T-cell (primary cell): ENCODE data around the gene WNT7A. TPM values are rescaled to one million over a fixed set of nuclear protein-coding genes. Genes with fewer than 3 reads are reported as not detected.

Experiments
- ATAC-seq, 4 experiments: fragments of 200-7000 bp in 3 of 4; fragments of 150-1000 bp in 1 of 4; cut with Tn5 transposase; replicated peaks in 1 of 4; 1 replicate in 3 of 4; 2 replicates in 1 of 4; pipeline ENCODE4 v1.10.0; 2021; ENCODE audit warnings: moderate library complexity in 3 of 4, mild to moderate bottlenecking in 2 of 4, moderate number of reproducible peaks in 1 of 4
- CTCF ChIA-PET, 2 donors: fragments of 300-600 bp; sonication (Branson Sonifier 250); formaldehyde crosslinking; loops; one replicate each; lab custom pipeline; 2022; ENCODE audit warnings: antibody characterized with exemption in 2 of 2; lab: Charles Lee
- POLR2A ChIA-PET, 2 donors: fragments of 300-600 bp; sonication (Branson Sonifier 250); formaldehyde crosslinking; loops; one replicate each; lab custom pipeline; 2022; ENCODE audit warnings: antibody characterized with exemption in 2 of 2; lab: Charles Lee
- DNase-seq, 35 experiments: peaks; one replicate each; pipeline versions ENCODE4 v3.0.0 to v3.0.0-alpha.2; 2013 to 2023
- H3K27ac ChIP-seq: one replicate; pipeline ENCODE4 v1.5.1; 2013; ENCODE audit warnings: low read length
- H3K27me3 ChIP-seq, 2 experiments: replicated peaks in 1 of 2; 1 replicate in 1 of 2; 2 replicates in 1 of 2; pipeline versions ENCODE4 v1.6.1 to v1.7.0; 2013; ENCODE audit warnings: low read length in 1 of 2, mixed read lengths in 1 of 2; ENCODE audit not compliant: control insufficient read depth in 2 of 2, insufficient read depth in 2 of 2; ENCODE audit errors: extremely low read depth in 1 of 2
- H3K36me3 ChIP-seq, 2 donors: 1 replicate in 1 of 2; 2 replicates in 1 of 2; pipeline versions ENCODE4 v1.6.1 to v1.7.0; 2013; ENCODE audit warnings: low read length in 1 of 2; ENCODE audit not compliant: control insufficient read depth in 2 of 2, insufficient read depth in 1 of 2; ENCODE audit errors: extremely low read depth in 1 of 2
- H3K4me1 ChIP-seq, 2 experiments: 1 replicate in 1 of 2; 2 replicates in 1 of 2; pipeline versions ENCODE4 v1.6.1 to v1.7.0; 2013; ENCODE audit warnings: low read length in 2 of 2, mixed read lengths in 1 of 2; ENCODE audit not compliant: insufficient read depth in 2 of 2, control insufficient read depth in 1 of 2; ENCODE audit errors: extremely low read depth in 1 of 2
- H3K4me3 ChIP-seq, 2 donors: 1 replicate in 1 of 2; 2 replicates in 1 of 2; pipeline versions ENCODE4 v1.5.1 to v1.7.0; 2013; ENCODE audit warnings: mild to moderate bottlenecking in 2 of 2, low read length in 1 of 2, moderate library complexity in 1 of 2; ENCODE audit not compliant: control insufficient read depth in 1 of 2; ENCODE audit errors: extremely low read depth in 1 of 2
- H3K9me3 ChIP-seq: 2 replicates; pipeline ENCODE4 v1.7.0; 2013
- H3K27ac Mint-ChIP-seq, 2 donors: one replicate each; pipeline ENCODE4 v1.8.0; 2020 to 2021; ENCODE audit warnings: mild to moderate bottlenecking in 2 of 2, mixed read lengths in 2 of 2
- H3K27me3 Mint-ChIP-seq, 2 donors: one replicate each; pipeline ENCODE4 v1.8.0; 2021 to 2022; ENCODE audit warnings: mixed read lengths in 2 of 2
- H3K36me3 Mint-ChIP-seq: one replicate; pipeline ENCODE4 v1.8.0; 2021; ENCODE audit warnings: mixed read lengths
- H3K4me1 Mint-ChIP-seq, 3 donors: one replicate each; pipeline ENCODE4 v1.8.0; 2020 to 2022; ENCODE audit warnings: mixed read lengths in 3 of 3, mild to moderate bottlenecking in 1 of 3
- H3K4me3 Mint-ChIP-seq, 3 donors: one replicate each; pipeline ENCODE4 v1.8.0; 2020 to 2022; ENCODE audit warnings: mild to moderate bottlenecking in 3 of 3, mixed read lengths in 3 of 3, moderate library complexity in 3 of 3
- H3K9me3 Mint-ChIP-seq, 3 donors: one replicate each; pipeline ENCODE4 v1.8.0; 2020 to 2022; ENCODE audit warnings: mixed read lengths in 3 of 3
- WGBS: methylation state at CpG from one replicate; pipeline ENCODE4 v1.1.5; 2013; ENCODE audit warnings: missing lambda C conversion rate; ENCODE audit not compliant: insufficient coverage; 5-methylcytosine and 5-hydroxymethylcytosine counted together
- total RNA-seq, 35 experiments: library from RNA in 6 of 35; stranded (reverse) in 6 of 35; fragments of 120-200 nt in 1 of 35; gene quantifications; one replicate each; pipeline versions ENCODE4 v1.2.1 to v1.2.4 and lab custom pipeline; 2013 to 2026

Gene WNT7A
- total RNA-seq, 5 donors from 2014 or later (not counting 1 experiment from before 2014, with no cell fraction given) = 8.2 to 15.4 (median 11.7) TPM

DNA sequence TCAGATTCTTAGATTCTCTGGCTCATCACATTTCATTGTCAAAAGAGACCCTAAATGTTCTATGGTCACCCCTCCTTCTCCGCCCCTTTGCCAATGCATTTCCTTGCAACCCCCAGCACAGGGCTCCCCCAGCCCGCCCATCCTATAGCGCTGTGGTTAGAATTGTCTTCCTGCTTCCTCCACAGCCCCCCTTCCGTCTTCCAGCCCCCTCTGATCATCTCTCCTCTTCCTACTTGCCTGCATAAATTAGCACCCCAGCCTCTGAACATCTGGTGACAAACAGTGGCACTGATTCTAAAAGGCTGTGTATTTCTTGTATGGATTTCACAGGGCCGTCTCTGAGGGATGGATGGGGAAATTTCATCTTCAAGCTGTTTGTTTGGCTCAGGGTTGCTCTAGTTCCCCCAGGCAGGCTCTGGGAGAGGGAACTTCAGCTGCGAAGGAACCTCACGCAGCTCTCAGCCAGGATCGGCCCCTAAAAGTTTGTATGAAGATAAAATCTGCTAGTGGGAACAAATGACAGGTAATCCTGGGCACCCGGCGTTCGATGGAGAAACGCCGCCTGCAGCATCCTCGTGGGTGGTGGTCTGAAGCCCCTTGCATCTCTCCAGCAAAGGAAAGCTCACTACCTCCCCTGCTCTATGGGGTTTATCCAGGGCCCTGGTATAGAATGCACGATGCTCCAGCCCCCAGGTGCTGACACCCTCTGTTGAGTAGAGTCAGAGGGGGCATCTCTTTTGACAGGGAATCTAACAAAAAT, 83.0 kb downstream of the WNT7A start:
- H3K36me3 ChIP-seq = no peaks in the 10 kb centered on the region
- H3K9me3 ChIP-seq = no peaks in the 10 kb centered on the region
- H3K27me3 ChIP-seq = peaks cover 0 to 48% of the 10 kb centered on the region in 2 experiments
- no peak overlapping the region for H3K4me3 Mint-ChIP-seq
- POLR2A ChIA-PET = no interaction called here
- H3K27me3 Mint-ChIP-seq = peaks cover 3 to 18% of the 10 kb centered on the region in 2 donors
- no peak for ATAC-seq
- no peaks in the 10 kb centered on the region for H3K36me3 Mint-ChIP-seq
- H3K4me3 ChIP-seq = no peak overlapping the region
- 47% methylated on average over 11 of the region's 15 CpGs for WGBS
- peaks cover 0 to 4% of the 10 kb centered on the region in 2 experiments for H3K4me1 ChIP-seq
- no peak overlapping the region for H3K27ac ChIP-seq
- H3K27ac Mint-ChIP-seq = no peak overlapping the region
- DNase-seq = no peak
- H3K9me3 Mint-ChIP-seq = no peaks in the 10 kb centered on the region
- CTCF ChIA-PET = no interaction called here
- H3K4me1 Mint-ChIP-seq = peaks cover 0 to 10% (median 7%) of the 10 kb centered on the region in 3 donors

GRCh38 chr3:13795816-13796215, 84.1 kb downstream of the WNT7A start:
- Histone ChIP-seq H3K27me3 (peaks cover 0 to 50% of the 10 kb centered on the region in 2 experiments), H3K36me3 (no peaks in the 10 kb centered on the region), H3K27ac (no peak overlapping the region), H3K4me3 (no peak overlapping the region), H3K4me1 (peaks cover 0 to 4% of the 10 kb centered on the region in 2 experiments), H3K9me3 (no peaks in the 10 kb centered on the region)
- no peak for DNase-seq
- Mint-ChIP-seq H3K4me1 (peaks cover 0 to 10% (median 7%) of the 10 kb centered on the region in 3 donors), H3K27me3 (peaks cover 3 to 18% of the 10 kb centered on the region in 2 donors), H3K9me3 (no peaks in the 10 kb centered on the region), H3K36me3 (no peaks in the 10 kb centered on the region), H3K27ac (no peak overlapping the region), H3K4me3 (no peak overlapping the region)
- POLR2A ChIA-PET = interaction anchor here in 1 of 2 donors (0.6 kb wide), 1 partner anchor 847 kb away, joined by 3 read pairs; no protein-coding TSS in a partner anchor
- no peak for ATAC-seq
- CTCF ChIA-PET = no interaction called here
- 72% methylated on average over 17 of the region's 17 CpGs for WGBS

- H3K36me3 Mint-ChIP-seq = no peaks in the 10 kb centered on the region
- H3K27ac Mint-ChIP-seq = no peak overlapping the region
- H3K4me3 ChIP-seq = no peak overlapping the region
- no peak overlapping the region for H3K4me3 Mint-ChIP-seq
- ATAC-seq = no peak
- peaks cover 0 to 10% (median 7%) of the 10 kb centered on the region in 3 donors for H3K4me1 Mint-ChIP-seq
- no peak overlapping the region for H3K27ac ChIP-seq
- WGBS = 68% methylated on average over 4 of the region's 9 CpGs
- H3K4me1 ChIP-seq = peaks cover 0 to 4% of the 10 kb centered on the region in 2 experiments
- no peaks in the 10 kb centered on the region for H3K36me3 ChIP-seq
- CTCF ChIA-PET = no interaction called here
- peaks cover 0 to 49% of the 10 kb centered on the region in 2 experiments for H3K27me3 ChIP-seq
- H3K9me3 Mint-ChIP-seq = no peaks in the 10 kb centered on the region
- H3K27me3 Mint-ChIP-seq = peaks cover 3 to 19% of the 10 kb centered on the region in 2 donors
- H3K9me3 ChIP-seq = no peaks in the 10 kb centered on the region
- DNase-seq = no peak
- POLR2A ChIA-PET = no interaction called here
These were observed 85.5 kb downstream of the WNT7A start for GRCh38 chr3:13794322-13794721.

GRCh38 chr3:13793451-13793850, 86.4 kb downstream of the WNT7A start:
- DNase-seq = no peak
- Histone ChIP-seq H3K9me3 (no peaks in the 10 kb centered on the region), H3K27ac (no peak overlapping the region), H3K4me3 (no peak overlapping the region), H3K36me3 (no peaks in the 10 kb centered on the region), H3K27me3 (peaks cover 0 to 48% of the 10 kb centered on the region in 2 experiments), H3K4me1 (peaks cover 0 to 4% of the 10 kb centered on the region in 2 experiments)
- Mint-ChIP-seq H3K4me1 (peaks cover 0 to 10% (median 7%) of the 10 kb centered on the region in 3 donors), H3K27ac (no peak overlapping the region), H3K4me3 (no peak overlapping the region), H3K36me3 (no peaks in the 10 kb centered on the region), H3K9me3 (no peaks in the 10 kb centered on the region), H3K27me3 (peaks cover 3 to 24% of the 10 kb centered on the region in 2 donors)
- CTCF ChIA-PET = no interaction called here
- WGBS = 100% methylated on average over 6 of the region's 12 CpGs
- POLR2A ChIA-PET = no interaction called here
- no peak for ATAC-seq

DNA sequence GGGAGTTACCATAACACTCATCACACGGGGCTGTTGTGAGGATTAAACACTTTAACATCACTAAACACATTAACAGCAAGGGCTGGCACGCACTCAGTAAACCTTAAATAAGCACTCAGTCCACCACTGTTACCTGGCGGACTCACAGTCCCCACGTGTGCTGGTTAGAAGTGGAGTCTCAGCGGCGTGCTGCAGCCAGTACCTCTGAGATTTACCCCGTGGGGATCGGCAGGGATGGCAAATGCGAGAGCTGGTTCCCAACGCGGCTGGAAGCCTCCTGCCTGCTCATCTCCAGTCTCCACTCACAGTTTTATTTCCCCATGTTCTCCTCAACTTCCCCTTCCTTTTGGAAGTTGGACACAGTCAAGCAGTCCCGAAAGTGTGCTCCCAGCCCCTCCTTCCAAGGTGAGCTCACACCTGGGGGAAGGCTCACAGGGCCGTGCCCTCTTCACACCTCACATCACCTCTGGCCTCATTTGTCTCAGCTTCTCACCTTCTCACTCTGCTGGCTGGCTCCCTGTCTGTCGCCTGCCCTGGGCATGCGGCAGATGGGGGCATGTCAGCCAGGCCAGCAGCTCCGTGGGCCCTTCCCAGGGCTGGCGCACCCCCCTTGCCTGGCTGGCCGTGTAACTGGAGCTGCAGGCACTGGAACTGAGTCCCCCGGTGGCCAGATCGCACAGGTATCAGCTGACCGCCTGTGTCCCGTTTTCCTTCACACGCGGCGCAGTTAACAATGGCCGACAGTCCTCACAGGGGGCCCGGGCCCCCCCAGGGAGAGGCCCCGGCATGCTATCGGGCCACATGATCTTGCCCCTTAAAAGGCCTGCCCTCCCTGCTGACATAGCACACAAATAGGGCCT, 87.1 kb downstream of the WNT7A start:
- 86% methylated on average over 26 of the region's 29 CpGs for WGBS
- peaks cover 6 to 27% of the 10 kb centered on the region in 2 donors for H3K27me3 Mint-ChIP-seq
- Histone ChIP-seq H3K4me1 (peaks cover 0 to 4% of the 10 kb centered on the region in 2 experiments), H3K36me3 (no peaks in the 10 kb centered on the region), H3K27ac (no peak overlapping the region), H3K27me3 (peaks cover 0 to 53% of the 10 kb centered on the region in 2 experiments), H3K9me3 (no peaks in the 10 kb centered on the region), H3K4me3 (no peak overlapping the region)
- H3K4me3 Mint-ChIP-seq = no peak overlapping the region
- DNase-seq (no peak), ATAC-seq (no peak)
- POLR2A ChIA-PET = no interaction called here
- CTCF ChIA-PET = no interaction called here
- peaks cover 0 to 10% (median 7%) of the 10 kb centered on the region in 3 donors for H3K4me1 Mint-ChIP-seq
- H3K36me3 Mint-ChIP-seq = no peaks in the 10 kb centered on the region
- H3K27ac Mint-ChIP-seq = no peak overlapping the region
- H3K9me3 Mint-ChIP-seq = no peaks in the 10 kb centered on the region

DNA sequence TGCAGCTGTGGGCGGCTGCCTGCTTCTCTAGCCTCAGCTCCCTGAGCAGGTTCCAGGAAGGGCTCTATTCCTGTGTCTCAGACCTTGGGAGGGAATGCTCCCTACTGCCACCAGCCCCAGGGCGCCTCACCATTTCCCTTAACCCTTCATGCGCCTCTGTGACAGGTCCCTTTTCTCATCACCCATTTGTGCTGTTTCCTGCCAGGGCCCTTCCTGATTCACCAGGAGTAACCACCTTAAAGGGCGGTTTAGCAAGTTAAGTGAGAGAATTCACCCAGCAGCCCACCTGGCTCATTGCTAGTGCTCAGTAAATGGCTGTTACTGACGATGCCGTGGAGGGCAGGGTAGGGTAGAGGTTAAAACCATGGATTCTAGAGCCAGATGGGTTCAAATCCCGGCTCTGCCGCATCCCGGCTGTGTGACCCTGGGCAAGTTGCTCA, 87.8 kb downstream of the WNT7A start:
- 69% methylated on average over 5 of the region's 9 CpGs for WGBS
- H3K27me3 Mint-ChIP-seq = peaks cover 3 to 27% of the 10 kb centered on the region in 2 donors
- H3K27ac Mint-ChIP-seq = no peak overlapping the region
- H3K4me3 Mint-ChIP-seq = no peak overlapping the region
- Histone ChIP-seq H3K36me3 (no peaks in the 10 kb centered on the region), H3K9me3 (no peaks in the 10 kb centered on the region), H3K27me3 (peaks cover 0 to 56% of the 10 kb centered on the region in 2 experiments), H3K4me3 (no peak overlapping the region), H3K27ac (no peak overlapping the region), H3K4me1 (peaks cover 0 to 3% of the 10 kb centered on the region in 2 experiments)
- no peaks in the 10 kb centered on the region for H3K9me3 Mint-ChIP-seq
- H3K36me3 Mint-ChIP-seq = no peaks in the 10 kb centered on the region
- POLR2A ChIA-PET = no interaction called here
- CTCF ChIA-PET = no interaction called here
- ATAC-seq (no peak), DNase-seq (no peak)
- peaks cover 0 to 10% (median 7%) of the 10 kb centered on the region in 3 donors for H3K4me1 Mint-ChIP-seq
